Measurements from ENCODE around the gene KCP. TPM values are rescaled to one million over a fixed set of nuclear protein-coding genes. Genes with fewer than 3 reads are reported as not detected.

KCP gene
- total RNA-seq, 1 experiment from 2014 or later, result not detected

DNA sequence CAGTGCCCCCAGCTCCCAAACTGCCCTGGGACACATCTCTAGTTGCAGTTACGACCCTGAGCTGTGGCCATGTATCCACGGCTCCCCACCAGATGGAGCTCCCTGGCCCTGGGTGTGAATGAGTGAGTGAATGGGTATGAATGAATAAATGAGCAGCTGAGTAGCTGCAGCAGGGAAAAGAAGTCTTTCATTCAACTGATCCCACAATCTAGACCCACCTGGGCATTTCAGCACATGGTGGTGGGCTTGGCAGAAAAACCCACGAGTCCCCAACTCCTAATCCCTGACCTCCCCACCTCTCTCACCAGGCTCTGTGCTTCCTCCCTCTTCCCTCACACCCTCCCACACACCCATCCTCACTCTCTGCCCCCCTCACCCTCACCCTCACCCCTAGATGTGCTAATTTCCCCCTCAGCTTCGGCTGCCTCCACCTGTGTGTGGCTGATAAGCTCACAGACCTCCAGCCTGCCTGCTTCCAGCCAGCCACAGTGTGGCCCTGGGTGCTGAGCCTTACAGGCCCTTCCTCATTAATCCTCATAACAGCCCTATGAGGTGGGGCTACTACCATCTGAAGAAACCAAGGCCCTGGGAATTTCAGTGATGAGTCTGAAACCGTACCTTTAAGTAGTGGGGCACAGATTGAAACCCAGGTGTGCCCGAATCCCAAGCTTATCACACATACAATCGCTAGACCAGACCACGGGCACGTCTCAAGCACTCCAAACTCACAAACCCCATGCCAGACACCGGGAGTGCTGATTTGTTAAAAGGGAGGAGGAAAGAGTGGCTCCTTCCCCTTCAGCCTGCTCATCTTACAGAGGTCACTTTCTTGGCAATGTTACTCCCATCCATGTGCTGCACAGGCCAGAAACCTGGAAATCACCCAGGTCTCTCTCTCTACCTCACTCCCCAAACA is 50.1 kb downstream of the KCP start:
- DNase-seq (ENCODE audit: extremely low read depth, low read depth), result no peak

DNA sequence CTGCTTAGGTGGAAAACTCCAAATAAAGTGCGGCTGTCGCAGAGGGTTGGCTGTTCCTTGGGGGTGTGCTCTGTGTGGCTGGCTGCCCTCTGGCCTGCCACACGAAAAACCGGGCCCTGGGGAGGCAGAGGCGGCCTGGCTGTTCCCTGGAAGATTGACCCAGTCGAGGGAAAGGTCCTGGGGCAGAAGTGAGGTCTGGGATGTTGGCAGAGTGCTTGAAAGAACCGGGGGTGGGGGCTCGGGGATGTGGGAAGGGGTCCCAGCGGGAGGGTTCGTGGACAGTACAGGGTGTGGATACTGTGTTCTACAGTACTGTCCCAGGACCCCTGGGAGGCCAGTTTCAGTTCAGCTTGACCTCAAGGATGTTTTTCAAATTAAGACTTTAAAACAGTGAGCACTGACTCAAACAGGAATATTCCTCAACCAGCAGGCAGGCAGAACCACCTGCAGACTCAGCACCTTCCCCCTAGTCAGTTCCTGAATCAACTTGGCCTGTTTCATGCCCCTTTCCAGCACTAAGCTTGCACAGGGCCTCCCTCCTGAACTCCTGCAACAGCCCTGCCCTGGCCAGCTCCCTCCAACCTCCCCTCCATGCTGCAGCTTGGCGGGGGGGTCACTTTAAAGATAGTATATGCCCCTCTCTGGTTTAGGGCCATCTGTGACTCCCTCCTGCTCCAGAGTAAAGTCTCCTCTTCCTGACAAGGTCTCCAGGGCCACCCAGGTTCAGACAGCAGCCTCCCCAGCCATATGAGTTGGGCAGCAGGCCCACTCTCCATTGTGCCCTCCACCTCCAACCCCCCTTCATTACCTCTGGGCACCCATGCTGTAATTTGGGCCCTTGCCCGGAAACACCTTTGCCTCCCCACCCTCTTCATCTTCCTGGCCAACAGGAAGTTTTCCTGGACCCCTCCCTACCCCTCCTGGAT is 51.0 kb downstream of the KCP start:
- no peak for DNase-seq (ENCODE audit: extremely low read depth, low read depth)

DNA sequence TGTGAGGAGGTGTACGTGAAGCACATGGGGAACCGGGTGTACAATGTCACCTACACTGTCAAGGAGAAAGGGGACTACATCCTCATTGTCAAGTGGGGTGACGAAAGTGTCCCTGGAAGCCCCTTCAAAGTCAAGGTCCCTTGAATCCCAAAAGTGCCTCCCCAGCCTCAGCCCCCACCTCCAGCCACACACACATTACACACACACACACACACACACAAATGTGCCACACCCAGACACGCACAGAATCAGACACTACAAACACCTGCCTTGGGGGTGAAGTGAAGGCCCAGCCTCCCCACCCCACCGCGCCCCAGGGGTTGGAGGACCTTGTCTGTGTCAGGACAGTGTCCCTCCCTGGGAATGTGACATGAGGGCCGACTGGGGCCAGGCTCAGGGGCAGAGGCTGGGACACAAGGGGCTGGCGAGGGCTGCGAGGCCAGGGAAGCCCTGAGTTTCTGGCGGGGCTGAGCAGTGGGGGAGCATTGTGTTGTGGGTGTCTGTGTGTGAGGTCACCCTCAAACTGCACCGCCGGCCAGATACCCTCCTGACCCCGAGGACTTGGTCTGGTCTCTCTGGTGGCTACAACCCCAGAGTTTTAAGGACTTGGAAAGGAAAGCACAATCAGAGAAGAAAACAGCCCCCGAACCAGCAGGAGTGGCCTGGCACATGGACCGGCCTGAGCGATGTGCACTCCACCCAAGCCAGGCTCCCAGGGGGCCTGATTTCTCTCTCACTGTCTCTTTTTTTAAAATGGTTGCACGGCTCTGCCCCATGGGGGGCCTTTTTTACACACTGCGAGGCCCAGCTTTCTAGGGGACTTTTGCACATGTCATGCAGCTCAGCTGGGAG is 51.9 kb downstream of the KCP start:
- DNase-seq (ENCODE audit: extremely low read depth, low read depth), result no peak

DNA sequence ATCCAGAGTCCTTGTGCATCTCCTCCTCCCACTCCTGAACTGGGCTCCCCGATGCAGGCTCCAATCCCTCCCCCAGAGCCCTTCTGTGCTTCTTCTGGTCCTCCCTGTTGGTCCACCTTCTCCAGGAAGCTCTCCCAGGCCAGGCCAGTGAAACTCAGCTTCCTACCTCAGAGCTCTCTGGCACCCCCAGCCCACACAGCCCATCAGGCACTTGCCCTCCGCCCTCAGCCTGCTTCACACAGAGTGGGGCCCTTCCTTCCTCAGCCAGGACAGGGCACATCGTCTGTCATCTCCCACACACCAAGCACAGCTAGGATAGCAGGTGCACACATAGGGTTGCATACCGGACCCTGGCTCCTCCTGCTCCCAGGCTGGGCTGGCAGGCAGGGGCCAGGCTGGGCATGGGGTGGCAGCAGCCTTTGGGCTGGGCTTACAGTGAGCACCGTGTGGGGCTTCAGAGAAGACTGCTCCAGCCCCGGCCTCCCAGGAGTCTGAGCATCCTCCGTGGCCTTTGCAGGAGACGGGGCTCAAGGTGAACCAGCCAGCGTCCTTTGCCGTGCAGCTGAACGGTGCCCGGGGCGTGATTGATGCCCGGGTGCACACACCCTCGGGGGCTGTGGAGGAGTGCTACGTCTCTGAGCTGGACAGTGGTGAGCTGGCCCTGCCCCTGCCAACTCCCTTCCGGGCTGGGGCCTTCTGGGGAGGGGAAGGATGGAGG is 54.3 kb downstream of the KCP start:
- no peak for DNase-seq (ENCODE audit: extremely low read depth, low read depth)

DNA sequence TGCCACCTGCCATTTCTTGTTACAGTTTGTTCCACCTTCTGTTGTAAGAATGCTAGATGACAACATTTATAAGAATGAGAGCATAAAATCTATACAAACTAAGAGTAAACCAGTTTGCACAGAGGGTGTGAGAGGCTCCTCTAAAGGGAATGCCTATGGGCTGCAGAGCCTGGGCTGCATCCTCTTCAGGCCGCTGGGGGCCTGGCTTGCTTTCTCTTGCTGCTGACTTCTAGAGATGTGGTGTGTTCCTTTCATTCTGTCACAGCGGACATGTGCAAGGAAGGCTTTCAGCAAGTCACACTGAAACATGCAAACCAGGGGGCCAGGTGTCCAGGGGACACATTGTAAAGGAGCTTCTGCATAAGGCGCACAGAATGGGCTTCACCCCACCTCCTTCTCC is 55.0 kb downstream of the KCP start:
- DNase-seq (ENCODE audit: extremely low read depth, low read depth), result no peak

DNA sequence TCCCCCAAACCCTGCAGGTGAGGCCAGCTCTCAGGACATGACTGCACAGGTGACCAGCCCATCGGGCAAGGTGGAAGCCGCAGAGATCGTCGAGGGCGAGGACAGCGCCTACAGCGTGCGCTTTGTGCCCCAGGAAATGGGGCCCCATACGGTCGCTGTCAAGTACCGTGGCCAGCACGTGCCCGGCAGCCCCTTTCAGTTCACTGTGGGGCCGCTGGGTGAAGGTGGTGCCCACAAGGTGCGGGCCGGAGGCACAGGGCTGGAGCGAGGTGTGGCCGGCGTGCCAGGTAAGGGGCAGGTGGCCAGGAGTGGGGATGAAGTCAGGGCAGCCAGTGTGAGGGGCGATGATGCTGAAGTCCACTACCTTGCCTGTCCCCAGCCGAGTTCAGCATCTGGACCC is 56.1 kb downstream of the KCP start:
- no peak for DNase-seq (ENCODE audit: extremely low read depth, low read depth)

DNA sequence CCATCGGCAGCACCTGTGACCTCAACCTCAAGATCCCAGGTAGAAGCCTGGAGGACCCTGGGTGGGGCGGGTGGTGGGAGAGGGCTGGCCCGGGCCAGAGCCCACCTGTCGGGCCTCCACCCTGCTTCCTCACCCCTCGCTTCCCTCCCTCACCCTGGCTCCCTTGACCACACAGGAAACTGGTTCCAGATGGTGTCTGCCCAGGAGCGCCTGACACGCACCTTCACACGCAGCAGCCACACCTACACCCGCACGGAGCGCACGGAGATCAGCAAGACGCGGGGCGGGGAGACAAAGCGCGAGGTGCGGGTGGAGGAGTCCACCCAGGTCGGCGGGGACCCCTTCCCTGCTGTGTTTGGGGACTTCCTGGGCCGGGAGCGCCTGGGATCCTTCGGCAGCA is 56.7 kb downstream of the KCP start:
- no peak for DNase-seq (ENCODE audit: extremely low read depth, low read depth)

DNA sequence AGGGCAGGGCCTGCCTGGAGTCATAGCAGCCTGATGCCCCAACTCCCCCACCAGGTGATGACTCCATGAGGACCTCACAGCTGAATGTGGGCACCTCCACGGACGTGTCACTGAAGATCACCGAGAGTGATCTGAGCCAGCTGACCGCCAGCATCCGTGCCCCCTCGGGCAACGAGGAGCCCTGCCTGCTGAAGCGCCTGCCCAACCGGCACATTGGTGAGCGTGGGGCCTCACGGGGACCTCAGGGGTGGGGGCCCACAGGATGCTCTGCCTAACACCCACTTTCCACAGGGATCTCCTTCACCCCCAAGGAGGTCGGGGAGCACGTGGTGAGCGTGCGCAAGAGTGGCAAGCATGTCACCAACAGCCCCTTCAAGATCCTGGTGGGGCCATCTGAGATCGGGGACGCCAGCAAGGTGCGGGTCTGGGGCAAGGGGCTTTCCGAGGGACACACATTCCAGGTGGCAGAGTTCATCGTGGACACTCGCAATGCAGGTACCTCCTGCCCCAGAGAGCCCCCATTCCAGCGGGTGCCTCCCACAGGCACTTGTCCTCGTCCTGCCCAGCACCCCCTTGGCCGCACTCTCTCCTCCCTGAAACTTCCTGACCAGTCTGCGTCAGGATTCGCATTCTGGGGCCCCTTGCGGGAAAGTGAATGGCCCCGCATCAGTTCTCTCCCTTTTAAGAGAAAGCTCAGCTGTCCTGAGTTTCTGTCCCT is 57.8 kb downstream of the KCP start:
- DNase-seq (ENCODE audit: extremely low read depth, low read depth), result no peak

DNA sequence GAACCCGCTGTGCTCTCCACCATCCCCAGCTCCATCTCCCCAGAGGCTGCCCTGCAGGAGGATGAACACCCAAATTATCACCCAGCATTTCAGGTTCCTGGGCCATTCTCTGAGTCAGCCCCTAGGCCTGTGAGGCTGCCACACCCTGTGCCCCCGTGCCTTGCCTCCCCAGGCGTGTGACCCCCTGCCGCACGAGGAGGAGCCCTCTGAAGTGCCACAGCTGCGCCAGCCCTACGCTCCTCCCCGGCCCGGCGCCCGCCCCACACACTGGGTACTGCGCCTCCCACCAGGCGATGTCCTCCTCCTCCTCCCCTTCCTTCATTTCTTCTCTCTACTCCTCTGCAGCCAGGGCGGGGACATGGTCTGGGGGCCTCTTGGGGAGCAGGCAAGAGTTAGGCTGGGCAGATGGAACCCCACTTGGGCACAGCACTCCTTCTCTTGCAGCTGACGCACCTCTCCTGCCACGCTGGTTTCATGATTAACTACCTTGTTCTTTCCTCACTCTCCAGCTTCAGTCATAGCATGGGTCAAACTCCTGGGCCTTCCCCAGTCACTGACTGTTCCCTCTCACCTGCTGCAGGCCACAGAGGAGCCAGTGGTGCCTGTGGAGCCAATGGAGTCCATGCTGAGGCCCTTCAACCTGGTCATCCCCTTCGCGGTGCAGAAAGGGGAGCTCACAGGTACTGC is 60.6 kb downstream of the KCP start:
- no peak for DNase-seq (ENCODE audit: extremely low read depth, low read depth)

DNA sequence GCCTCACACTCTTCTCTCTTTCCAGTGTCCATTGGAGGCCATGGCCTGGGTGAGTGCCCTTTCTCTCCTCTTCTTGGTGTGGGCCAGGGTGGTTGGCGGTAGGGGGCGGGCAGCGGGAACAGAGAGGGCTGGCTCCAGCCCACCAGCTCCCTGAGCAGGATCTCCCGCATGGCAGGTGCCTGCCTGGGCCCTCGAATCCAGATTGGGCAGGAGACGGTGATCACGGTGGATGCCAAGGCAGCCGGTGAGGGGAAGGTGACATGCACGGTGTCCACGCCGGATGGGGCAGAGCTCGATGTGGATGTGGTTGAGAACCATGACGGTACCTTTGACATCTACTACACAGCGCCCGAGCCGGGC is 61.4 kb downstream of the KCP start:
- DNase-seq (ENCODE audit: extremely low read depth, low read depth), result no peak

DNA sequence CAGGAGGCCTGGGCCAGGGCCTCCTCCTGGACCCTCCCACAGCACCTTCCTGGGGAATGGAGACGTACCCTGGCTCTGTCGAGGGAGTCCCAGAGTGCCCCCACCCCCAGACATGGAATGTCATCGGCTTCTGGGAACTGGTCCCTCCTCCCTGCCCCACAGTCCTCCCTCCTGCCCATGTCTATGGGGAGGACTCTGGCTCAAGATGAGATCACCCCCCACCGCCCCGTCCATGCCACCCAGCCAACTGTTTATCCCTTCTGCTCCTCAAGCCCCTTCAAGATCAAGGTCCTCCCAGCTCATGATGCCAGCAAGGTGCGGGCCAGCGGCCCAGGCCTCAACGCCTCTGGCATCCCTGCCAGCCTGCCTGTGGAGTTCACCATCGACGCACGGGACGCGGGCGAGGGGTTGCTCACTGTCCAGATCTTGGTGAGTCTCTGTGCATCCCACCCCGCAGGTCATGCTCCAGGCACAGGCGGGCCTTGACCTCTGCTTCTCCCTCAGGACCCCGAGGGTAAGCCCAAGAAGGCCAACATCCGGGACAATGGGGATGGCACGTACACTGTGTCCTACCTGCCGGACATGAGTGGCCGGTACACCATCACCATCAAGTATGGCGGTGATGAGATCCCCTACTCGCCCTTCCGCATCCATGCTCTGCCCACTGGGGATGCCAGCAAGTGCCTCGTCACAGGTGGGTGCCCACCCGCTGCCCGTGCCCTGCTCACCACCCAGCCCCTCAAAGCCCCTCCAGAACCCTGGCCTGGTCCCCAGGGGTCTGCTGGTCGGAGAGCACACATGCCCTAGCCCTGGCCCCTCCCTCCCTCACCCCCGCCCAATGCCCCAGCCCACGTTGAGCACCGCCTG is 62.0 kb downstream of the KCP start:
- DNase-seq (ENCODE audit: extremely low read depth, low read depth), result no peak

DNA sequence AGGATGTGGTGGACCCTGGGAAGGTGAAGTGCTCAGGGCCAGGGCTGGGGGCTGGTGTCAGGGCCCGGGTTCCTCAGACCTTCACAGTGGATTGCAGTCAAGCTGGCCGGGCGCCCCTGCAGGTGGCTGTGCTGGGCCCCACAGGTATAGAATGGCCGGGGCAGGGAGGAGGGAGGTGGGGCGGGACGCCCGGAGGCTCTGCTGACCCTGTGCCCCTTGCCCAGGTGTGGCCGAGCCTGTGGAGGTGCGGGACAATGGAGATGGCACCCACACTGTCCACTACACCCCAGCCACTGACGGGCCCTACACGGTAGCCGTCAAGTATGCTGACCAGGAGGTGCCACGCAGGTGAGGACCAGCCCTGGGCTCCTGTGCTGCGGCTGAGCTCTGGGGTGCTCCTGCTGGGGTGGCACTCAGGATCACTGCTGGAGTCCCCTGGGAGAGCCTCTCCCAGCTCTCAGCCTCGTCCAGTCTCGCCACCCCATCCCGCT is 62.7 kb downstream of the KCP start:
- DNase-seq (ENCODE audit: extremely low read depth, low read depth), result no peak

DNA sequence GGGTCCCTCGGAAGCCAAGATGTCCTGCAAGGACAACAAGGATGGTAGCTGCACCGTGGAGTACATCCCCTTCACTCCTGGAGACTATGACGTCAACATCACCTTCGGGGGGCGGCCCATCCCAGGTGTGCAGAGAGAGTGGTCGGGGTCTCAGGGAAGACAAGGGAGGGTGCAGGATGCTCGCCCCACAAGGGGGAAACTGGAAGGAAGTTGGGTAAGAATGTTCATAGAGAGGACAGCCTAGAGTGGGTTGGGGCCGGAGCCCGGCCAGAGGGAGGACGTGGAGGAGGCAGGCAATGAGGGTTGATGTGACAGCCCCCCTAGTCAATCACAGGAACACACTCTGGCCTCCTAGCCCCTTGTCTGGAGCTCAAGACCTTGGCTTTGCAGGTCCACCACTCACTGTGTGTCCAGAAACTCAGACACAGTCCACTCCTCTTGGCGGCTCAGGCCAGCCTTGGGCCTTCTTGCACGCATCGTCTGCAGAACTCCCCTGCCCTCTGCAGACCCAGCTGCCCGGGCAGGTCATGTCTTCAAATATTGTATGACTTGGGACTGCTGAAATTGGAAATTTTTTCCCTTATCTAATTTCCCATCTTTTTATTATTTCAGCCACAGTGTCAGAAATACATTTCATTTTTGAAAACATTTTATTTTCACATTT is 63.6 kb downstream of the KCP start:
- no peak for DNase-seq (ENCODE audit: extremely low read depth, low read depth)

DNA sequence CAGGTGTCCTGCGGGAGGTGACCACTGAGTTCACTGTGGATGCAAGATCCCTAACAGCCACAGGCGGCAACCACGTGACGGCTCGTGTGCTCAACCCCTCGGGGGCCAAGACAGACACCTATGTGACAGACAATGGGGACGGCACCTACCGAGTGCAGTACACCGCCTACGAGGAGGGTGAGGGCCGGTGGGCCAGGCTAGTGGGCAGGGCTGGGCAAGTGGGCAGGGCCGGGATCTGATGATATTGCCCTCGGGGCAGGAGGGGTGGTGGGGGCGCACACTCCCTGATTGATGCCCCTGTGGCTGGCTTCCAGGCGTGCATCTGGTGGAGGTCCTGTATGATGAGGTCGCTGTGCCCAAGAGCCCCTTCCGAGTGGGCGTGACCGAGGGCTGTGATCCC is 64.5 kb downstream of the KCP start:
- no peak for DNase-seq (ENCODE audit: extremely low read depth, low read depth)

DNA sequence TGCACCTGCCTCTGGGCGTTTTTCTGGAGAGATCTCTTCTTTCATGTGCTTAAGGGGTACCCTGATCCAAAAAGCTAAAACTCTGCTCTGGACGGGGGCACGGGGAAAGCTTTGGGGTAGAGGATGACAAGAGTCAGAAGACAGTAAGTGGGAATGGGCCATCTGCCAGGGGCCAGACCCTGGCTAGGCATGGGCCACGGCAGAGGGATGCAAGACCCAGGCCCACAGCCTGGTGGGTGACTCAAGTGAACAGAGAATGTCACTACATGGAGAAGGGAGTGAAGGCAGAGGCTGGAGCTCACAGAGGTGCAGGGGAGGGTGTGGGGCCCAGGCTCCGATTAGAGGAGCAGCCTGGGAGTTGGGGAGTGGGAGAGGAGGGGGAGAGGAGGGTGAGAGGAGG is 65.0 kb downstream of the KCP start:
- no peak for DNase-seq (ENCODE audit: extremely low read depth, low read depth)

DNA sequence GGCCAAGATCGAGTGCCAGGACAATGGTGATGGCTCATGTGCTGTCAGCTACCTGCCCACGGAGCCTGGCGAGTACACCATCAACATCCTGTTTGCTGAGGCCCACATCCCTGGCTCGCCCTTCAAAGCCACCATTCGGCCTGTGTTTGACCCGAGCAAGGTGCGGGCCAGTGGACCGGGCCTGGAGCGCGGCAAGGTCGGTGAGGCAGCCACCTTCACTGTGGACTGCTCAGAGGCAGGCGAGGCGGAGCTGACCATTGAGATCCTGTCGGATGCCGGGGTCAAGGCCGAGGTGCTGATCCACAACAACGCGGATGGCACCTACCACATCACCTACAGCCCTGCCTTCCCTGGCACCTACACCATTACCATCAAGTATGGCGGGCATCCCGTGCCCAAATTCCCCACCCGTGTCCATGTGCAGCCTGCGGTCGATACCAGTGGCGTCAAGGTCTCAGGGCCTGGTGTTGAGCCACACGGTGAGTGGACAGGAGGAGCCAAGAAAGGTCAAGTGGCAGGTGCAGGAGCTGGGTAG is 65.7 kb downstream of the KCP start:
- DNase-seq (ENCODE audit: extremely low read depth, low read depth), result no peak

All from NCI-H460 (cell line).